Choroid plexus epithelial cell (primary cell): ENCODE results near the gene WDFY2.

ENCODE experiments used
- DNase-seq: peaks from one replicate; pipeline ENCODE4 v3.0.0-alpha.2; 2010; ENCODE audit warnings: low read depth
- H3K4me3 ChIP-seq: 2 replicates; pipeline ENCODE4 v1.5.1; 2011; ENCODE audit warnings: low read depth, mild to moderate bottlenecking, control low read depth, low read length, moderate library complexity
- TF ChIP-seq, protein P1 (sequence below): conservative IDR thresholded peaks from 2 replicates; pipeline ENCODE4 v1.5.1; 2011; ENCODE audit warnings: low read depth, mild to moderate bottlenecking, control low read depth, inconsistent platforms, low read length, moderate library complexity

WDFY2 gene

DNA sequence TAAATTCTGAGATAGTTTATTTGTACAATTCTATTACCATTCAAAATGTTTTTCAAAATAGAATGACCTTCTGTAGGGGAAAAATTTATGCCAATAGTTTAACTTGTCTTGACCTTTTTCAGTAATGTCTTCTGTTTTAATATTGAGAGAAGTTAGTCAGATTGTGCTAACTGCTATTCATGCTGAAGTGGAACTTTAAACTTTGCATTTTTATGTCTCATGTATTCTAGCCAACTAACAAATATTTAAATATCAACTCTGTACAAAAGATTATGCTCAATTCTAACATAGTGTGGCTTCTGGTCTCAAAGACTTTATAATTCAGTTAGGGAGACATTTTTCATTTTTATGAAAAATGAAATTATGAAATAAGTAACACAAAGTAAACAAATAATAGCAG, 94.2 kb downstream of the WDFY2 start:
- no peak for DNase-seq
- TF ChIP-seq, protein P1, sequence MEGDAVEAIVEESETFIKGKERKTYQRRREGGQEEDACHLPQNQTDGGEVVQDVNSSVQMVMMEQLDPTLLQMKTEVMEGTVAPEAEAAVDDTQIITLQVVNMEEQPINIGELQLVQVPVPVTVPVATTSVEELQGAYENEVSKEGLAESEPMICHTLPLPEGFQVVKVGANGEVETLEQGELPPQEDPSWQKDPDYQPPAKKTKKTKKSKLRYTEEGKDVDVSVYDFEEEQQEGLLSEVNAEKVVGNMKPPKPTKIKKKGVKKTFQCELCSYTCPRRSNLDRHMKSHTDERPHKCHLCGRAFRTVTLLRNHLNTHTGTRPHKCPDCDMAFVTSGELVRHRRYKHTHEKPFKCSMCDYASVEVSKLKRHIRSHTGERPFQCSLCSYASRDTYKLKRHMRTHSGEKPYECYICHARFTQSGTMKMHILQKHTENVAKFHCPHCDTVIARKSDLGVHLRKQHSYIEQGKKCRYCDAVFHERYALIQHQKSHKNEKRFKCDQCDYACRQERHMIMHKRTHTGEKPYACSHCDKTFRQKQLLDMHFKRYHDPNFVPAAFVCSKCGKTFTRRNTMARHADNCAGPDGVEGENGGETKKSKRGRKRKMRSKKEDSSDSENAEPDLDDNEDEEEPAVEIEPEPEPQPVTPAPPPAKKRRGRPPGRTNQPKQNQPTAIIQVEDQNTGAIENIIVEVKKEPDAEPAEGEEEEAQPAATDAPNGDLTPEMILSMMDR, result no peak
- H3K4me3 ChIP-seq, result no peak overlapping the region

DNA sequence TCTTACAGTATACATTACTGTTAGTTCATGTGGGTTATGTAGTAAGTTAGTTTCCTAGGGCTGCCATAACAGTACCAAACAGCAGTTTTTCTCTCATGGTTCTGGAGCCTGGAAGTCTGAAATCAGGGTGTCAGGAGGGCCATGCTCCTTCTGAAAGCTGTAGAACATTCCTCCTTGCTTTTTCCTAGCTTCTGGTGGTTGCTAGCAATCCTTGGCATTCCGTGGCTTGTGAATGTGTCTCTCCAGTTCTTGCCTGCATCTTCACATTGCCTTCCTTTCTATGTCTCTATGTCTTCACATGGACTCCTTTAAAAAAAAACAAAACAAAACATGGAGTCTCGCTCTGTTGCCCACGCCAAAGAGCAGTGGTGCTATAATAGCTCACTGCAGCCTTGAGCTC, 95.4 kb downstream of the WDFY2 start:
- H3K4me3 ChIP-seq, result no peak overlapping the region
- TF ChIP-seq, protein P1, result no peak
- no peak for DNase-seq

DNA sequence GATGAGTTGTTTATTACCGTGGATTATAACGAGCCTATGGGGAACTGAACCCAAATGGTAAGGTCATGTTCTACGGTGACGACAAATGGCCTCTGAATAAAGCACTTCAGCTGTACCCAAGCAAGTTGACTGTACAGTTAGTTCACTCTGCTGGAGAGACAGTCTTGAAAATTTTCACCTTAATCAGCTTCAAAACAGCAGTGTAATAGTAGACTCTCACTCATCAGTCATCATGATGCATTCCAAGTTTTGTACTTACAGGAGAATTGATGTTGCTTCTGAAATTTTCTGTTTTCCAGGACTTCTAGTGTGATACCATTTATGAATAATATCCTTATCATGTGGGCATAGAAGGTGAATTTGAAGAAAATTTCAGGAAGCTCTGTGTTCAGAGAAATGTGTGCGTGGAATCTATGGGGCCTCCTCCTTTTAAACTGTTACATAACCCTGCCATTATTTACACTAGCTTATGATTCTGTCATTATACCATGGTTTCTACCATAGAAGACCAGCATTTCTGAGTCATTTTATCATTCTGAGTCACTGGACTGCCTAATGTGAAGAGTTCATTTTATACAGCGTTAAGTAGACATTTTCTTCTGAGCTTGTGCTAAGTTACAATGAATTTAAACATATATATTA, 96.9 kb downstream of the WDFY2 start:
- DNase-seq, result peak; percentile 77
- TF ChIP-seq, protein P1, result no peak
- no peak overlapping the region for H3K4me3 ChIP-seq

DNA sequence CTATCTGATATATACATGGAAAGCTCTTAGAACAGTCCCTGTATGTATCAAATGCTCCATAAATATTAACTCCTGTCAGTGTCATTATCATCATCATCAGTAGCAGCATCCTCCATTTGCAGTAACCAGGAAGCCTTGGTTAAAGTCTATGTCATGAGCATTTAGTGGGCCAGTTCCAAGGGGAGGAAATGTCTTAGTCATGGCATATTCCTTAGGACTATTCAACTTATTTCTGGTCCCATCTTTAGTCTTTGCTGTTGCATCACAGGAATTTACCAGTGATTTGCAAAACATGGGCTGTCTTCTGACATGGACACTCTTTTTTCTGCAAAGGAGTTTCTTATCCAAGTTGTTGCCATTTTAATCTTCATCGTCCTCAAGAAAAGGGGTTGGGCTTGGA, 98.4 kb downstream of the WDFY2 start:
- DNase-seq, result peak; percentile 46
- H3K4me3 ChIP-seq, result no peak overlapping the region
- TF ChIP-seq, protein P1, result no peak

DNA sequence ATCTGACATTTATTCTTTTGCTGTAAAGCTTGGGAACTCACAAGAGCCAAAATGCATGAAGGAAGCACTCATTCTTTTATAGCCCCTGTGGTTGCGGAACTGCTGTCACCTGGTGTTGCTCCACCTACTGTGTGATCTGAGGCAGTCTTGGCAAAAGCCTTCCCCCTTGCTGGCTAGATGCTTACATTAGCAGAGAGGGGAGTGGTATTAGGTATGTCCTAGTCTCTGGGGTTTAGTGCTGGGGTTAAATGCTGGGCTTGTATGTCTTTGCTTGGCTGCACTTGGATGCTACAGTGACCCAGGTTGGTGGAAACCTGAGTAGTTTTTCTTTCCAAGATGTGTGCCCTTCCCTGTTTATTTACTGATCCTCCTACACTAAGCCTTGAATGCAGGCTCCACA, 99.3 kb downstream of the WDFY2 start:
- H3K4me3 ChIP-seq, result no peak overlapping the region
- TF ChIP-seq, protein P1, result no peak
- no peak for DNase-seq

DNA sequence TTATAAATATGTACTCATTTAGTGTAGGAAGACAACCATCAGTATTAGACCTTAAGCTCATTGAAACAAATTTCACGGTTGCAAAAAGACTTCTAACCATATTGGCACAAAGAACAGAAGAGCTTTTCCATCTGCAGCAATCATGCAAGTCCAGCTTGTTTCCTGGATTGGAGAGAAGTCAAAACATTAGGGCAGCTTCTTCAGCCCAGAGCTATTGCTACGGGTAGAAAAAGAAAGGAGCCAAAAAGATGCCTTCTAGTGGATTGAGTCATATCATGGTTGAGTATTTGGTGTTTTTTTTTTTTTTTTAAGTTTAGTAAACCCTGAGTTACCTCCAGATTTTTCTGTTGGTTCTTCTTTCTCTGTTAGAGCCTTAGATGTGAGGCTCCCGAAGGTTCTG, 99.8 kb downstream of the WDFY2 start:
- DNase-seq, result peak; percentile 39
- H3K4me3 ChIP-seq, result no peak overlapping the region
- TF ChIP-seq, protein P1, result no peak
